GM19193 (cell line): ENCODE results near the gene RETSAT.

Experiments
- POLR2A ChIP-seq: IDR thresholded peaks from 4 replicates; pipeline ENCODE4 v1.6.1; 2011; ENCODE audit not compliant: insufficient read depth, insufficient read length; ENCODE audit errors: extremely low read depth

The RETSAT gene

DNA sequence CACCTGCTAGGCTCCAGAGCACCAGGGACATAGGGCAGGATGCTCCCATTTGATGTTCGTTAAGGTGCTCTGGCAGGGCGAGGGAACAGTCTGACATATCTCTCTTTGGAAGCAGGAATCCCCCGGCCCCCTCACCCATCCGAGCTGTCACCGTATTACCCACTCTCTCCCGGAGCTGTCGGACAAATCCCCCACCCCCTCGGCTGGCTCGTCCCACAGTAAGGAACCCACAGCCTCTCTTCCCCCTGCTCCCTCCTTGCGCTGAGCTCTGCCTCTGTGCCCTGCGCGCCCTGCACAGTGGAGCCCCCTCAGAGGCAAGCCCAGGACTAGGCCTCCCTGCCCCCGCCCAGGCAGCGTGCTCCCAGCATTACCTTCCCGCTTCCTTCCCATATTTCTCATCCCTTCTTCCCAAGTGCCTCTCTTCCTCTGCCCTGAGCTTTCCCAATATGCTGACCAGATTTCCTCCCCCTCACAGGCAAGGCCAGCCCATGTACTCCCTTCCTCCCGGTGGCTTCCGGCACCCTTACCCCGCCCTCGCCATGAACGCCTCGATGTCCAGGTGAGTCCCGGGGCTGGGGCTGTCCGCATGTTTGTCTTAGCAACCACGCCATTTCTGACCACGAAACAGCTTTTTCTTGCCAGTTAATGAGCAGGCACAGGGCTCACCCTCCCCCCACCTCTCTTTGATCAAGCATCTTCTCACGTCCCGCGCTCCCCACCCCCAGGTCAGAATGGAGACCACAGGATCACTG, 50.4 kb downstream of the RETSAT start:
- TF ChIP-seq POLR2A, result no peak

GRCh38 chr2:85302121-85302520, 52.2 kb downstream of the RETSAT start:
- TF ChIP-seq POLR2A, result no peak
